ENCODE measurements around the gene PSMD2.
A peak's percentile ranks its signal among the peaks of the same experiment; 100 is the strongest.

The PSMD2 gene

DNA sequence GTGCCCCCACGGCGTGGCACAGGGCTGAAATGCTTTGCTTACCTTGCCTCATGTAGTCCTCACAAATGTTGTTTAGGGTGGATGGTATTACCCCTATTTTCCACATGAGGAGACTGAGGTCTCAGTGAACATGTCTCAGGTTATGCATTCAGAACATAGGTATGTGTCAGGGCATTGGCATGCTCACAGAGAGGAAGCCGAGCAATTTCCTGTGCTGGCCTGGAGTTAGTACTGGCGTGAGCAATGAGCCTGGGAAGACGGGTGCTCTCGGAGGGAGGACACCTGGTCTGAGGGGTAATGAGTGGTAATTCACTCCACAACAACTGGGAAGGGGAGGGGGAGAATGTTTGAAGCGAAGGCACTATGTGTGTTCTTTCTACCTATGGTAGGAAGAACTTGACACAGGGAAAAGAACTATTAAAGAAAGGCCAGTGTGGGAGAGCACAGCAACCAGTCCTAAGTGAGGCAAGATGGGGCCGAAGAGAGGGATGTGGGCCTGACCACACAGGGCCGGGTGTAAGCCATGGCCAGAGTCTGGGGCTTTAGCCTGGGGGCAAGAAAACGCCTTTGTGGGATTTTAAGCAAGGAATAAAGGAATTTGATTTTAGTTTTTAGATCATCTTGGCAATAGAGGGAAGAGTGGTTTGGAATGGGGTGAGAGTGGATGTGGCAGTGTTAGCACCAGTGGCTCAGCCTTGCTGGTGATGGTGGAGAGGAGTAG lies 33.5 kb downstream of the PSMD2 start:
- DNase-seq (ENCODE audit: insufficient read length, low spot score) (no peak), FAIRE-seq (no peak)
- TF ChIP-seq, protein P1, sequence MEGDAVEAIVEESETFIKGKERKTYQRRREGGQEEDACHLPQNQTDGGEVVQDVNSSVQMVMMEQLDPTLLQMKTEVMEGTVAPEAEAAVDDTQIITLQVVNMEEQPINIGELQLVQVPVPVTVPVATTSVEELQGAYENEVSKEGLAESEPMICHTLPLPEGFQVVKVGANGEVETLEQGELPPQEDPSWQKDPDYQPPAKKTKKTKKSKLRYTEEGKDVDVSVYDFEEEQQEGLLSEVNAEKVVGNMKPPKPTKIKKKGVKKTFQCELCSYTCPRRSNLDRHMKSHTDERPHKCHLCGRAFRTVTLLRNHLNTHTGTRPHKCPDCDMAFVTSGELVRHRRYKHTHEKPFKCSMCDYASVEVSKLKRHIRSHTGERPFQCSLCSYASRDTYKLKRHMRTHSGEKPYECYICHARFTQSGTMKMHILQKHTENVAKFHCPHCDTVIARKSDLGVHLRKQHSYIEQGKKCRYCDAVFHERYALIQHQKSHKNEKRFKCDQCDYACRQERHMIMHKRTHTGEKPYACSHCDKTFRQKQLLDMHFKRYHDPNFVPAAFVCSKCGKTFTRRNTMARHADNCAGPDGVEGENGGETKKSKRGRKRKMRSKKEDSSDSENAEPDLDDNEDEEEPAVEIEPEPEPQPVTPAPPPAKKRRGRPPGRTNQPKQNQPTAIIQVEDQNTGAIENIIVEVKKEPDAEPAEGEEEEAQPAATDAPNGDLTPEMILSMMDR (IDR thresholded peaks at IDR 0.05; ENCODE audit: insufficient read depth, missing control alignments) = no peak

DNA sequence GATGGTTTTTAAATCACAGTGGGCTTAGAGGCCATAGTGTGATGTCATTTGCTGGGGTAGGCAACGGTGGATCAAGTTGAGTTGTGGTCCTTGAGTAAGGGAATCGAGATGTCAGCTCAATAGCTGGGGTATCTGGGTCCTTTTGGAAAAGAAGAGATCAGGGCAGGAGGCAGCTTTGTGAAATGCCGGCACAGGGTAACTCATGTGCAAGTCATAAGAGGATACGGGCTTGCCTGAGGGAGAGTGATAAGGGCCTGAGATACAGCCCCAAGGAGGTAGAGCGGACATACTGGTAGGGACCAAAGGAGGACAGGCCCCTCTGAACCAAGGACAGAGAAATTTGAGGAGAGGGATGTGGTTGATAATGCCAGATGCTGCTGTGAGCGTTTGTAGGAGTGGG lies 34.1 kb downstream of the PSMD2 start:
- DNase-seq (ENCODE audit: insufficient read length, low spot score) (no peak), FAIRE-seq (no peak)
- TF ChIP-seq, protein P1 (IDR thresholded peaks at IDR 0.05; ENCODE audit: insufficient read depth, missing control alignments) = no peak

DNA sequence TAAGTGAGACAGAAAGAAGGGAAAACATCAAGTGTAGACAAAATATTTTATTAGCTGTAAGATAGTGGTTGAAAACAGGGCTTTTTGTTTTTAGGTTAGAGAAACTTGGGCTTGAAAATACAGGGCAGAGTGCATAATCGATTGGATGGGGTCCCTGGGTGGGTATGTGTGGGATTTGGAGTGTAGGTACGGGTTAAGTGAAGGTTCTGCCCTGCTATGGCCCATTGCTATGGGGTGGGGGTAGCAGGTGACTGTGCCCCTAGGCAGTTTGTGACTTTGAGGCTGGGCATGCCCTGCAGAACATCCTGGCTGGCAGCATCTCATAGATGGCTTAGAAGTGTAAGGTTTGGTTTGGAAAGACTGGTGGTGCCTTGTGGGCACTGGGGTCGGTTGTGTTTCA lies 34.7 kb downstream of the PSMD2 start:
- TF ChIP-seq, protein P1 (IDR thresholded peaks at IDR 0.05; ENCODE audit: insufficient read depth, missing control alignments) = no peak
- FAIRE-seq (no peak), DNase-seq (ENCODE audit: insufficient read length, low spot score) (no peak)

DNA sequence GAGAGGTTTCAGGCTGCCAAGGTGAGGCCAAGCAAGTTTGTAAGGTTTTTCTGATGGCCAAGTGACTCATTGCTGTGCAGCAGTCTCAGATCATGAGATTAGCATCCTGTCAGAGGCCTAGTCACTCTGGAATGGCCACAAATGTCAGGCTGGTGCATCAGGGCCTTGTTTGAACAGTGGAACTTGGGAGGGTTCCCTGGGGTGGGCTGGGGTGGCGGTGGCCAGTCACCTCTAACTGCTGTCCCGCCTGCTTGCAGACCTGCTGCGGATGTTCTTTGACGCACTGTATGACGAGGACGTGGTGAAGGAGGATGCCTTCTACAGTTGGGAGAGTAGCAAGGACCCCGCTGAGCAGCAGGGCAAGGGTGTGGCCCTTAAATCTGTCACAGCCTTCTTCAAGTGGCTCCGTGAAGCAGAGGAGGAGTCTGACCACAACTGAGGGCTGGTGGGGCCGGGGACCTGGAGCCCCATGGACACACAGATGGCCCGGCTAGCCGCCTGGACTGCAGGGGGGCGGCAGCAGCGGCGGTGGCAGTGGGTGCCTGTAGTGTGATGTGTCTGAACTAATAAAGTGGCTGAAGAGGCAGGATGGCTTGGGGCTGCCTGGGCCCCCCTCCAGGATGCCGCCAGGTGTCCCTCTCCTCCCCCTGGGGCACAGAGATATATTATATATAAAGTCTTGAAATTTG lies 35.6 kb downstream of the PSMD2 start:
- DNase-seq (ENCODE audit: insufficient read length, low spot score) (no peak), FAIRE-seq (no peak)
- TF ChIP-seq, protein P1 (IDR thresholded peaks at IDR 0.05; ENCODE audit: insufficient read depth, missing control alignments) = no peak

DNA sequence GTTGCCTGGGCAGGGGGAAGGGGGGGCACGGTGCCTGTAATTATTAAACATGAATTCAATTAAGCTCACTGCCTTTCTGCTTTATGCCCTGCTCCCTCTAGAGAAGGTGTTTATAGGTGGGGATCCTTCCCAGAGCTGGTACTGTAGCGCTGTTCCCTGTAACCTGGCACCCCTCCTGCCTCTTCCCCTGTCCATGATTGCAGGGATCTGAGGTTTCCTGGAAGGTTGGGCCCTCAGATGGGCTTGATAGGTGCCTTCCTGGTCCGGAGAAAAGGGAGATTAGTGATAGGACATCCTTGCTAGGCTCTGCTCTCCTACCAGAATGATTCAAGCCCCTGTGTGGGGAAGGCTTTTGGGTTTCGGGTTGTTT lies 36.2 kb downstream of the PSMD2 start:
- TF ChIP-seq, protein P1 (IDR thresholded peaks at IDR 0.05; ENCODE audit: insufficient read depth, missing control alignments) = no peak
- DNase-seq (ENCODE audit: insufficient read length, low spot score) (no peak), FAIRE-seq (no peak)

DNA sequence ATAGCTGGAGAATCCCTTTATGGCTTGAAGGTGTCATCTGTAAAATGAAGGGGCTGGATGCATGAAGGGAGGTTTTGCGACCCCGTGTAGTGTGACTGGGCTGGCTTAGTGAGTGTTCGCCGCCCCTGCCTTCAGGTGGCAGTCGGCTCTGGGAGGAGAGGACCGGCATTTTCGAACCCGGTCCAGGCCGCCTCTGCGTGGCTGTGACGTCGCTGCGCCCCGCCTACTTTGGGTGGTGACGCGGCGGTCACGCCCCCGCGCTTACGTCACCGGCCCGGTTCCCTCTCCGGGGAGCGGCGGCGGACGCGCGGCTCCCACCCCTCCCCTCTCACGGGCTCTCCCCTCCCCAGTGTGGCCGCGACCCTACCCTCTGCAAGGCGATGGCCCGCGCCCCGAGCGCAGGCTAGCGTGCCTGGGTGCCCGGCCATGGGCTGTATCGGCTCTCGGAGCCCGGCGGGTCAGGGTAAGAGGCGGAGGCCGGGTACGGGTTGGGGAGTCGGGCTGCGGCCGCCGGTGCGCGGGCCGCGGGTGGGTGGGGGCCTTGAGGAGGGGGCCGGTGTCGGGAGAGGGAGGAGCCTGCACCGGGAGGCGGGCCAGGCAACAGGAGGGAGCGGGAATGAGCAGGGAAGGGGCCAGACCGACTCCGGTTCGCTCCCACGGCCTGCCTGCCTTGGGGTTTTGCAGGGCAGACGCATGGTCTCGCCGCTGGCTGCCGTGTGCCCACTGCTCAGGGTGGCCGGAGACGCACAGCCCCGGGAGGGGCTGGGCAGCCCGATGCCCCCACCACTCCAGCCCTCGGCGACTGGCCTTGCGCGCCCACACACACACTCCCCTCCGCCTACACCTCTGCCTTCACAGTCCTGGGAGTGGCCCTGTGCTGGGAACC lies 36.9 kb downstream of the PSMD2 start:
- peak; percentile 70 for DNase-seq (ENCODE audit: insufficient read length, low spot score)
- no peak for FAIRE-seq

More for the DNA sequence above, 36.9 kb downstream of the PSMD2 start:
- TF ChIP-seq, protein P1 (IDR thresholded peaks at IDR 0.05; ENCODE audit: insufficient read depth, missing control alignments) = no peak

All from D721Med (cell line).